B cell (primary cell): ENCODE results near the gene SLC6A6. TPM values are rescaled to one million over a fixed set of nuclear protein-coding genes. Genes with fewer than 3 reads are reported as not detected.

Source experiments
- ATAC-seq: fragments of 200-7000 bp; cut with Tn5 transposase; one replicate; pipeline ENCODE4 v1.10.0; 2021; ENCODE audit warnings: low read depth, mild to moderate bottlenecking, moderate number of reproducible peaks, moderate library complexity
- CTCF ChIA-PET: fragments of 350-600 bp; sonication (Branson Sonifier 250); formaldehyde crosslinking; loops from one replicate; lab custom pipeline; 2021; ENCODE audit warnings: antibody characterized with exemption, inconsistent platforms; lab: Charles Lee
- POLR2A ChIA-PET: fragments of 350-600 bp; sonication (Branson Sonifier 250); formaldehyde crosslinking; loops from one replicate; lab custom pipeline; 2021; ENCODE audit warnings: antibody characterized with exemption; lab: Charles Lee
- DNase-seq: peaks from one replicate; pipeline ENCODE4 v3.0.0; 2013
- H2AFZ ChIP-seq: 2 replicates; pipeline ENCODE4 v1.6.1; 2012; ENCODE audit warnings: mild to moderate bottlenecking, low read depth, low read length; ENCODE audit not compliant: insufficient read depth, poor library complexity, severe bottlenecking
- H3K27ac ChIP-seq, 2 donors: 1 replicate in 1 of 2; 2 replicates in 1 of 2; pipeline ENCODE4 v1.5.1; 2012 to 2013; ENCODE audit warnings: low read length in 2 of 2, mild to moderate bottlenecking in 2 of 2, moderate library complexity in 1 of 2
- H3K27me3 ChIP-seq, 4 experiments: fragments of 200-600 bp in 1 of 4; sonication (generic) in 1 of 4; replicated peaks in 1 of 4; 1 replicate in 2 of 4; 2 replicates in 2 of 4; pipeline versions ENCODE4 v1.6.1 to v1.7.0; 2013 to 2016; ENCODE audit warnings: low read length in 3 of 4, mild to moderate bottlenecking in 2 of 4, mixed read lengths in 1 of 4, moderate library complexity in 1 of 4; ENCODE audit not compliant: insufficient read depth in 4 of 4, control insufficient read depth in 3 of 4; ENCODE audit errors: control extremely low read depth in 1 of 4
- H3K36me3 ChIP-seq, 2 experiments: replicated peaks in 1 of 2; 1 replicate in 1 of 2; 2 replicates in 1 of 2; pipeline versions ENCODE4 v1.6.1 to v1.7.1; 2013; ENCODE audit warnings: low read length in 1 of 2; ENCODE audit not compliant: insufficient read depth in 2 of 2, control insufficient read depth in 1 of 2; ENCODE audit errors: control extremely low read depth in 1 of 2, extremely low read depth in 1 of 2
- H3K4me1 ChIP-seq, 2 donors: fragments of 200-600 bp in 1 of 2; sonication (generic) in 1 of 2; 1 replicate in 1 of 2; 2 replicates in 1 of 2; pipeline versions ENCODE4 v1.5.1 to v1.6.1; 2013 to 2017; ENCODE audit warnings: low read length in 2 of 2; ENCODE audit not compliant: control insufficient read depth in 2 of 2, insufficient read depth in 2 of 2
- H3K4me2 ChIP-seq: replicated peaks from 2 replicates; pipeline ENCODE3; 2012; ENCODE audit warnings: mild to moderate bottlenecking, low read depth, low read length; ENCODE audit not compliant: poor library complexity, severe bottlenecking
- H3K4me3 ChIP-seq, 5 experiments: fragments of 200-600 bp in 1 of 5; sonication (generic) in 1 of 5; 1 replicate in 3 of 5; 2 replicates in 2 of 5; pipeline versions ENCODE4 v1.5.1 to v1.7.0; 2011 to 2016; ENCODE audit warnings: low read length in 4 of 5, mild to moderate bottlenecking in 4 of 5, low read depth in 2 of 5, control low read depth in 1 of 5, moderate library complexity in 1 of 5; ENCODE audit not compliant: insufficient read depth in 1 of 5; ENCODE audit errors: control extremely low read depth in 1 of 5, extremely low read depth in 1 of 5
- H3K79me2 ChIP-seq: fragments of 200-600 bp; sonication (generic); one replicate; pipeline ENCODE4 v1.6.0; 2016; ENCODE audit warnings: low read length; ENCODE audit not compliant: control insufficient read depth, insufficient read depth
- H3K9ac ChIP-seq: fragments of 200-600 bp; sonication (generic); 2 replicates; pipeline ENCODE4 v1.6.1; 2017; ENCODE audit warnings: mild to moderate bottlenecking, low read length, moderate library complexity
- H3K9me3 ChIP-seq, 3 donors: one replicate each; pipeline versions ENCODE4 v1.6.1 to v1.7.1; 2013; ENCODE audit warnings: low read length in 2 of 3; ENCODE audit not compliant: control insufficient read depth in 2 of 3, insufficient read depth in 1 of 3; ENCODE audit errors: control extremely low read depth in 1 of 3
- H4K20me1 ChIP-seq: 2 replicates; pipeline ENCODE4 v1.6.0; 2012; ENCODE audit warnings: mild to moderate bottlenecking, low read length; ENCODE audit not compliant: insufficient read depth, control insufficient read depth, poor library complexity, severe bottlenecking
- H3K27ac Mint-ChIP-seq: one replicate; pipeline ENCODE4 v1.8.0; 2021; ENCODE audit warnings: mixed read lengths
- H3K27me3 Mint-ChIP-seq: one replicate; pipeline ENCODE4 v1.8.0; 2021; ENCODE audit warnings: mixed read lengths
- H3K4me1 Mint-ChIP-seq: one replicate; pipeline ENCODE4 v1.8.0; 2021; ENCODE audit warnings: mixed read lengths
- H3K4me3 Mint-ChIP-seq: one replicate; pipeline ENCODE4 v1.8.0; 2021; ENCODE audit warnings: mixed read lengths
- H3K9me3 Mint-ChIP-seq: one replicate; pipeline ENCODE4 v1.8.0; 2022; ENCODE audit warnings: mixed read lengths; ENCODE audit not compliant: insufficient read depth
- EZH2 ChIP-seq: IDR thresholded peaks from 2 replicates; pipeline ENCODE4 v1.6.1; 2012; ENCODE audit warnings: borderline replicate concordance, low read depth, mild to moderate bottlenecking, moderate library complexity, low read length; ENCODE audit not compliant: insufficient read depth, poor library complexity, severe bottlenecking
- WGBS: methylation state at CpG from one replicate; pipeline ENCODE4 v1.1.5; 2013; ENCODE audit warnings: missing lambda C conversion rate; ENCODE audit not compliant: insufficient coverage; 5-methylcytosine and 5-hydroxymethylcytosine counted together
- intact Hi-C: fragments of 100-400 bp; cut with micrococcal nuclease; formaldehyde crosslinking; loops from one replicate; pipeline ENCODE4 v1.10.0; 2022
- polyA plus RNA-seq: library from polyadenylated mRNA; depleted of rRNA; stranded (reverse); fragments of >200 nt; gene quantifications from 2 replicates; pipeline ENCODE4 v1.2.3, GENCODE V29; 2012
- total RNA-seq, 2 donors: library from RNA; stranded (reverse); fragments of 120-200 nt in 1 of 2; gene quantifications; 1 replicate in 1 of 2; 2 replicates in 1 of 2; pipeline versions ENCODE4 v1.2.3 to v1.2.4, GENCODE V29; 2013 to 2022
- TF ChIP-seq, protein P1 (sequence below): fragments of 200-600 bp; IDR thresholded peaks from one replicate; pipeline ENCODE4 v1.8.0; 2022; ENCODE audit warnings: antibody characterized with exemption, mild to moderate bottlenecking

The SLC6A6 gene
- total and polyA plus RNA-seq, 2 donors (not counting 1 experiment from before 2014, with no cell fraction given), result 34.2 to 48.7 TPM

DNA sequence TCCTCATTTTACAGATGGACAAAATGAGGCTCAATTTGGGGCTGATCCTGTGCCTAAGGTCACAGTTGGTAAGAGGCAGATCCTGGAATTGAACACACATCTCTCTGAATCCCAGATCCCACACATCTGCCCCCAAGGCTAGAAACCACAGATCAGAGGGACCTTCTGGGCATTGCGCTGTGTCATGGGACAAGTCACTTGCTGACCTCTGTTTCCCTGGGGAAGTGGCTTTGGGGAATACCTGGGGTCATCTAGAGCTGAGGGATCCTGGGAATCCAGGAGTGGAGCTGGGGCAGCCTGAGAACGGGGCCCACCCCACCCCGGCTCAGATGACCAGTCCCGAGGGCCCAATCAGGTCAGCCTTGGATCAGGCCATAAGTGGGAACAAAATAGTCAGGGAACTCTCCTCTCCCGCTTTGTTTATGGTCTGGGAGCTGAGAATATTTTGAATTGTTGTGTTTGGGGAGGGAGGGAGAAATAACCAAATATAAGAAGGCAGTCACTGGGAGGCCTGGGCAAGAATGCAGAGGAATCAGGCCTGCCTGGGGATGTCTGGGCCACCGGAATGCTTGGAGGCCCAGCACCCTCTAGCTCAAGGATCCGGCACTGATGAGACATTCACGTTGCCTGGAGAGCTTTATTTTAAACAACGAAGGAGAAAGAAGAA is 8.8 kb upstream of the SLC6A6 start:
- no peak overlapping the region for H3K9ac ChIP-seq

DNA sequence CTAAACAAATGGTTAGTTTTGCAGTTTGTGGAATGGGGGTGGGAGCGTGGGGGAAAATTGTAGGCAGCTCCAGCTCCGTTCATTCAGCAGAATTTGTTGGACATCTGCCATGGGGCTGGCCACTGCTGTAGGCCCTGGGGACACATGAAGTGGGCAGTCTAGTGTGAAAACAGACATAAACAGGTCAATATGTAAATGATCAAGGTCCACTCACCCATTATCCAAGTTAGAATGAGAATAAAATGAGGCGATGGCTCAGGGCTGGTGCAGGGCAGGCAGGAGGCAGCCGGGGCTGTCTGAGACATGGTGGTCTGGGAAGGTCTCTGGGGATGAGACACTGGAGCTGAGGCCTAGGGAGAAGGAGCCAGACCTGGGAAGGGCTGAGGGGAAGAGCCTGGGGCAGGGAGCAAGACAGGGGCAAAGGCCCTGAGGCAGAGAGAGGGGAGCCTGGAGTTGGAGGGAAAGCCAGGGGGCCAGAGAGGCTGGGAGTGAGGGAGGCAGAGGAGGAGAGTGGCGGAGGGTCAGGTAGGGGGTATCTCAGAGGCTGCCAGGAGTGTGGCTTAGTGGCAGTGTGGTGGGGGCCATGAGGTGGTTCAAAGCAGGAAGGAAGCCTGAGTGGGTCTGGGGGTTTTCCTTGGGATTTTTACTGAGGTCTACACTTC is 6.2 kb upstream of the SLC6A6 start:
- Mint-ChIP-seq H3K27me3 (no peaks in the 10 kb centered on the region), H3K4me1 (peaks cover 17% of the 10 kb centered on the region), H3K4me3 (no peak overlapping the region), H3K9me3 (no peaks in the 10 kb centered on the region), H3K27ac (peak overlapping the region; percentile 7)
- no peak for TF ChIP-seq EZH2
- TF ChIP-seq, protein P1, sequence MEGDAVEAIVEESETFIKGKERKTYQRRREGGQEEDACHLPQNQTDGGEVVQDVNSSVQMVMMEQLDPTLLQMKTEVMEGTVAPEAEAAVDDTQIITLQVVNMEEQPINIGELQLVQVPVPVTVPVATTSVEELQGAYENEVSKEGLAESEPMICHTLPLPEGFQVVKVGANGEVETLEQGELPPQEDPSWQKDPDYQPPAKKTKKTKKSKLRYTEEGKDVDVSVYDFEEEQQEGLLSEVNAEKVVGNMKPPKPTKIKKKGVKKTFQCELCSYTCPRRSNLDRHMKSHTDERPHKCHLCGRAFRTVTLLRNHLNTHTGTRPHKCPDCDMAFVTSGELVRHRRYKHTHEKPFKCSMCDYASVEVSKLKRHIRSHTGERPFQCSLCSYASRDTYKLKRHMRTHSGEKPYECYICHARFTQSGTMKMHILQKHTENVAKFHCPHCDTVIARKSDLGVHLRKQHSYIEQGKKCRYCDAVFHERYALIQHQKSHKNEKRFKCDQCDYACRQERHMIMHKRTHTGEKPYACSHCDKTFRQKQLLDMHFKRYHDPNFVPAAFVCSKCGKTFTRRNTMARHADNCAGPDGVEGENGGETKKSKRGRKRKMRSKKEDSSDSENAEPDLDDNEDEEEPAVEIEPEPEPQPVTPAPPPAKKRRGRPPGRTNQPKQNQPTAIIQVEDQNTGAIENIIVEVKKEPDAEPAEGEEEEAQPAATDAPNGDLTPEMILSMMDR, result no peak
- peaks cover 6 to 13% of the 10 kb centered on the region in 2 donors for H3K4me1 ChIP-seq
- no peak overlapping the region for H3K9ac ChIP-seq
- CTCF ChIA-PET, result no interaction called here
- no peak overlapping the region for H3K4me3 ChIP-seq
- H3K9me3 ChIP-seq, result no peaks in the 10 kb centered on the region
- POLR2A ChIA-PET, result no interaction called here
- intact Hi-C loops, result no loop called here
- 92% methylated on average over 5 of the region's 5 CpGs for WGBS
- H3K27ac ChIP-seq, result no peak overlapping the region
- H3K4me2 ChIP-seq, result no peak overlapping the region
- no peak overlapping the region for H2AFZ ChIP-seq
- no peaks in the 10 kb centered on the region for H3K79me2 ChIP-seq
- no peaks in the 10 kb centered on the region for H3K36me3 ChIP-seq
- no peaks in the 10 kb centered on the region for H3K27me3 ChIP-seq
- H4K20me1 ChIP-seq, result no peaks in the 10 kb centered on the region
- ATAC-seq, result no peak
- no peak for DNase-seq

More for the DNA sequence above, 8.8 kb upstream of the SLC6A6 start:
- Histone ChIP-seq H3K4me3 (no peak overlapping the region), H3K27me3 (no peaks in the 10 kb centered on the region), H3K4me2 (no peak overlapping the region), H2AFZ (no peak overlapping the region), H3K36me3 (no peaks in the 10 kb centered on the region), H3K79me2 (no peaks in the 10 kb centered on the region), H3K9me3 (no peaks in the 10 kb centered on the region), H3K27ac (no peak overlapping the region), H4K20me1 (no peaks in the 10 kb centered on the region), H3K4me1 (peaks cover 6 to 10% of the 10 kb centered on the region in 2 donors)
- ChIA-PET CTCF (interaction anchor here (1.0 kb wide), 1 partner anchor 190 kb away, joined by 3 read pairs; no protein-coding TSS in a partner anchor), POLR2A (no interaction called here)
- DNase-seq (no peak), ATAC-seq (no peak)
- Mint-ChIP-seq H3K27me3 (peaks cover 4% of the 10 kb centered on the region), H3K4me1 (peaks cover 13% of the 10 kb centered on the region), H3K9me3 (no peaks in the 10 kb centered on the region), H3K4me3 (no peak overlapping the region), H3K27ac (no peak overlapping the region)
- intact Hi-C loops, result no loop called here
- no peak for TF ChIP-seq EZH2
- TF ChIP-seq, protein P1, result no peak
- 95% methylated on average over 8 of the region's 9 CpGs for WGBS
